Dendritic cell treated with granulocyte-macrophage colony-stimulating factor and Interleukin-4, amounts not matched to agents 40 ng/mL and 50 ng/mL, for 4 days (primary cell): ENCODE data around the gene ERGIC2.

Experiments
- H3K27ac Mint-ChIP-seq: one replicate; pipeline ENCODE4 v1.8.0; 2022; ENCODE audit warnings: mild to moderate bottlenecking, mixed read lengths
- H3K27me3 Mint-ChIP-seq: one replicate; pipeline ENCODE4 v1.8.0; 2022; ENCODE audit warnings: mild to moderate bottlenecking, mixed read lengths
- H3K36me3 Mint-ChIP-seq: one replicate; pipeline ENCODE4 v1.8.0; 2022; ENCODE audit warnings: low read depth, mixed read lengths
- H3K4me1 Mint-ChIP-seq: one replicate; pipeline ENCODE4 v1.8.0; 2022; ENCODE audit warnings: low read depth, mixed read lengths
- H3K4me3 Mint-ChIP-seq: one replicate; pipeline ENCODE4 v1.8.0; 2022; ENCODE audit warnings: mild to moderate bottlenecking, moderate library complexity, mixed read lengths
- H3K9me3 Mint-ChIP-seq: one replicate; pipeline ENCODE4 v1.8.0; 2022; ENCODE audit warnings: mixed read lengths
- intact Hi-C: fragments of 100-400 bp; cut with micrococcal nuclease; formaldehyde crosslinking; loops from one replicate; pipeline ENCODE4 v1.15.0; 2022

ERGIC2 gene

GRCh38 chr12:29380536-29381523, at the start of gene ERGIC2:
TSS of gene ERGIC2 (minus strand) at chr12:29381172. CDS start at chr12:29371633, 9,539 bp downstream.
- H3K4me3 Mint-ChIP-seq: peak within 1 kb of the TSS; percentile 86
- H3K27me3 Mint-ChIP-seq: peaks cover 7% of the 10 kb centered on the region
- intact Hi-C loops: loop anchor here (5.0 kb wide), 1 partner anchor 1316 kb away; the partner anchor contains the start of gene IPO8
- peaks cover 13% of the 10 kb centered on the region for H3K4me1 Mint-ChIP-seq
- H3K27ac Mint-ChIP-seq: peak within 1 kb of the TSS; percentile 87
- no peaks in the 10 kb centered on the region for H3K9me3 Mint-ChIP-seq
- peaks cover 13% of the 10 kb centered on the region for H3K36me3 Mint-ChIP-seq

- Mint-ChIP-seq H3K36me3 (no peaks in the 10 kb centered on the region), H3K9me3 (no peaks in the 10 kb centered on the region), H3K27ac (no peak overlapping the region), H3K4me1 (peaks cover 34% of the 10 kb centered on the region), H3K27me3 (no peaks in the 10 kb centered on the region), H3K4me3 (no peak overlapping the region)
- intact Hi-C loops: no loop called here
Observed at GRCh38 chr12:29430716-29431044, 49.7 kb upstream of the ERGIC2 start.

GRCh38 chr12:29429999-29430715, 49.2 kb upstream of the ERGIC2 start:
- H3K4me1 Mint-ChIP-seq: peaks cover 29% of the 10 kb centered on the region
- intact Hi-C loops: no loop called here

GRCh38 chr12:29428633-29429032, 47.7 kb upstream of the ERGIC2 start:
- intact Hi-C loops: no loop called here
- no peak overlapping the region for H3K4me3 Mint-ChIP-seq
- no peaks in the 10 kb centered on the region for H3K36me3 Mint-ChIP-seq
- peaks cover 2% of the 10 kb centered on the region for H3K27me3 Mint-ChIP-seq
- H3K27ac Mint-ChIP-seq: no peak overlapping the region
- H3K4me1 Mint-ChIP-seq: peaks cover 29% of the 10 kb centered on the region
- H3K9me3 Mint-ChIP-seq: no peaks in the 10 kb centered on the region

More at GRCh38 chr12:29429999-29430715, 49.2 kb upstream of the ERGIC2 start:
- Mint-ChIP-seq H3K27ac (no peak overlapping the region), H3K9me3 (no peaks in the 10 kb centered on the region), H3K4me3 (no peak overlapping the region), H3K27me3 (no peaks in the 10 kb centered on the region), H3K36me3 (no peaks in the 10 kb centered on the region)

- H3K4me1 Mint-ChIP-seq: peaks cover 29% of the 10 kb centered on the region
- H3K4me3 Mint-ChIP-seq: no peak overlapping the region
- intact Hi-C loops: no loop called here
- peaks cover 4% of the 10 kb centered on the region for H3K27me3 Mint-ChIP-seq
- no peak overlapping the region for H3K27ac Mint-ChIP-seq
- H3K36me3 Mint-ChIP-seq: no peaks in the 10 kb centered on the region
- no peaks in the 10 kb centered on the region for H3K9me3 Mint-ChIP-seq
Observed at GRCh38 chr12:29427964-29428363, 47.0 kb upstream of the ERGIC2 start.

GRCh38 chr12:29426498-29426897, 45.5 kb upstream of the ERGIC2 start:
- no peak overlapping the region for H3K4me3 Mint-ChIP-seq
- peaks cover 8% of the 10 kb centered on the region for H3K27me3 Mint-ChIP-seq
- no peak overlapping the region for H3K27ac Mint-ChIP-seq
- no peaks in the 10 kb centered on the region for H3K9me3 Mint-ChIP-seq
- intact Hi-C loops: no loop called here
- peaks cover 29% of the 10 kb centered on the region for H3K4me1 Mint-ChIP-seq
- H3K36me3 Mint-ChIP-seq: no peaks in the 10 kb centered on the region

GRCh38 chr12:29425722-29426121, 44.8 kb upstream of the ERGIC2 start:
- peaks cover 28% of the 10 kb centered on the region for H3K4me1 Mint-ChIP-seq
- no peak overlapping the region for H3K27ac Mint-ChIP-seq
- H3K4me3 Mint-ChIP-seq: no peak overlapping the region
- no peaks in the 10 kb centered on the region for H3K36me3 Mint-ChIP-seq
- no peaks in the 10 kb centered on the region for H3K9me3 Mint-ChIP-seq
- peaks cover 8% of the 10 kb centered on the region for H3K27me3 Mint-ChIP-seq
- intact Hi-C loops: no loop called here

- Mint-ChIP-seq H3K4me1 (no peaks in the 10 kb centered on the region), H3K27me3 (peaks cover 18% of the 10 kb centered on the region), H3K27ac (no peak overlapping the region), H3K4me3 (no peak overlapping the region), H3K9me3 (no peaks in the 10 kb centered on the region), H3K36me3 (no peaks in the 10 kb centered on the region)
- intact Hi-C loops: no loop called here
Observed at GRCh38 chr12:29416748-29417147, 35.8 kb upstream of the ERGIC2 start.

- intact Hi-C loops: no loop called here
- H3K27ac Mint-ChIP-seq: no peak overlapping the region
- no peak overlapping the region for H3K4me3 Mint-ChIP-seq
- H3K4me1 Mint-ChIP-seq: no peaks in the 10 kb centered on the region
- no peaks in the 10 kb centered on the region for H3K9me3 Mint-ChIP-seq
- no peaks in the 10 kb centered on the region for H3K36me3 Mint-ChIP-seq
- H3K27me3 Mint-ChIP-seq: peaks cover 17% of the 10 kb centered on the region
Observed at GRCh38 chr12:29415111-29415510, 34.1 kb upstream of the ERGIC2 start.

- Mint-ChIP-seq H3K27me3 (peaks cover 15% of the 10 kb centered on the region), H3K4me1 (no peaks in the 10 kb centered on the region), H3K36me3 (no peaks in the 10 kb centered on the region), H3K4me3 (no peak overlapping the region), H3K9me3 (no peaks in the 10 kb centered on the region), H3K27ac (no peak overlapping the region)
- intact Hi-C loops: no loop called here
Observed at GRCh38 chr12:29414368-29414767, 33.4 kb upstream of the ERGIC2 start.

- intact Hi-C loops: no loop called here
- Mint-ChIP-seq H3K4me1 (no peaks in the 10 kb centered on the region), H3K36me3 (no peaks in the 10 kb centered on the region), H3K27ac (no peak overlapping the region), H3K9me3 (no peaks in the 10 kb centered on the region), H3K4me3 (no peak overlapping the region), H3K27me3 (peaks cover 10% of the 10 kb centered on the region)
Observed at GRCh38 chr12:29405561-29405960, 24.6 kb upstream of the ERGIC2 start.

- H3K4me1 Mint-ChIP-seq: no peaks in the 10 kb centered on the region
- no peak overlapping the region for H3K27ac Mint-ChIP-seq
- peaks cover 12% of the 10 kb centered on the region for H3K27me3 Mint-ChIP-seq
- H3K36me3 Mint-ChIP-seq: no peaks in the 10 kb centered on the region
- intact Hi-C loops: no loop called here
- H3K9me3 Mint-ChIP-seq: no peaks in the 10 kb centered on the region
- no peak overlapping the region for H3K4me3 Mint-ChIP-seq
Observed at GRCh38 chr12:29403991-29404390, 23.0 kb upstream of the ERGIC2 start.

- no peaks in the 10 kb centered on the region for H3K36me3 Mint-ChIP-seq
- no peak overlapping the region for H3K27ac Mint-ChIP-seq
- H3K27me3 Mint-ChIP-seq: peaks cover 12% of the 10 kb centered on the region
- H3K4me1 Mint-ChIP-seq: no peaks in the 10 kb centered on the region
- H3K4me3 Mint-ChIP-seq: no peak overlapping the region
- no peaks in the 10 kb centered on the region for H3K9me3 Mint-ChIP-seq
- intact Hi-C loops: no loop called here
Observed at GRCh38 chr12:29402437-29402836, 21.5 kb upstream of the ERGIC2 start.

GRCh38 chr12:29398495-29398894, 17.5 kb upstream of the ERGIC2 start:
- Mint-ChIP-seq H3K27me3 (peaks cover 11% of the 10 kb centered on the region), H3K9me3 (no peaks in the 10 kb centered on the region), H3K4me1 (no peaks in the 10 kb centered on the region), H3K4me3 (no peak overlapping the region), H3K27ac (no peak overlapping the region), H3K36me3 (no peaks in the 10 kb centered on the region)
- intact Hi-C loops: no loop called here
